Cortex of kidney (tissue), 1 donor: ENCODE data around the gene P2RY2.

Source experiments
- DNase-seq: peaks from one replicate; lab custom pipeline; 2025; lab: John Stamatoyannopoulos, UW

Gene P2RY2

DNA sequence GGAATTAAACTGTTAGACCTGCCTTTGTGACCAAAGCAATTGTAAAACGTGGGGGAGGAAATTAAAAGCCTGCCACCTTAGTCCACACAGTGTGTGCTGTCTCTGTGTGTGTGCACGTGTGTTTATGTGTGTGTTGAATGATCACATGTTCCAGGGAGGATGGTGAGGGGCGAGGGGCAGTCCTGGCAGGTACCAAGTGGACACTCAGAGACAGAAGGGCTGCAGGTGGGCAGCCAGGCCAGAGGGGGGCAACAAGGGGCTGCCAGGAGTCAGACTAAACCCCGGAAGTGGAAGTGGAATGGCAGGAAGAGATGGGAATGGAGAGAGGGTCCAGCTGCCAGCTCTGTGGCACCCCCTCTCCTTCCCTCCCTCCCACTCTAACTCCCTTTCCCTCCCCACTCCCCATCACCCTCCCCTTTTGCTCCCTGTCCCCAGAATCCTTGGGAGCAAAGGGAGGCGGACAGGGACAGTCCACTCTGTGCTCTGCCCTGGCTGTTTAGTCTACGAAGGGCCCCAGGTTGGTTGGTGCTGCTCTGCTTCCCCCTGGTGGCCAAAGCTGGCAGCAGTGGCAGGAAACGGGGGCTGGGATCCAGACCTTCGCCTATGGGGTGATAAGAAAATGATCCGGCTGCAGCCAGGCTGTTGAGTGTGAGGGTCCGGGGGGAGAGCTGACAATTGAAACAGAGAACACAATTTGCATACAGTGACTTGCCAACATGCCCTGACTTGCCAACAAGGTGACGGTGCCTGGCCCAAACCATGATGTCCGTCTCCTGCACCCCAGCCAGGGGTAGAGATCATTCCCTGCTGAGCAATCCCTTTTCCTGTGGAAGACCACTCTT is 24.4 kb downstream of the P2RY2 start:
- DNase-seq: no peak

- no peak for DNase-seq
Observed at GRCh38 chr11:73243093-73243485, 25.0 kb downstream of the P2RY2 start.

- DNase-seq: no peak
Observed at GRCh38 chr11:73244589-73245240, 26.6 kb downstream of the P2RY2 start.

DNA sequence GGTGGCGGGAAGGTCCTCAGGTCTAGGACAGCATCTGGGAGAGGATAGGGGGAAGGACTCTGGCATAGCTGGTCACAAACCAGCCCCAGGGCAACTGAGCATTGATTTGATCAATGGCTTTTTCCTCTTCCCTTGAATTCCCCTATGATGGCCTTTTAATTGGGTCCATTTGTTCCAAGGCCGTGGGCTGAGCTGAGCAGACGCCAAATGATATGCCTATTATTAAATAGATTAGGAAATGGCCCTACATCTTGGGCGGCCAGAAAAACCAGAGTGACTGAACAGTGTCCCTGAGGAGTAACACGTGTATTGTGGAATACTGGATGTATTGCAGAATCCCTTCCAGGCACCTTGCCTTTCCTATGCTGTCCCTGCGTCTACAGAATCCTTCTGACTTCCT is 27.4 kb downstream of the P2RY2 start:
- no peak for DNase-seq

- no peak for DNase-seq
Observed at GRCh38 chr11:73246303-73246702, 28.2 kb downstream of the P2RY2 start.

- no peak for DNase-seq
Observed at GRCh38 chr11:73248526-73249185, 30.6 kb downstream of the P2RY2 start.

DNA sequence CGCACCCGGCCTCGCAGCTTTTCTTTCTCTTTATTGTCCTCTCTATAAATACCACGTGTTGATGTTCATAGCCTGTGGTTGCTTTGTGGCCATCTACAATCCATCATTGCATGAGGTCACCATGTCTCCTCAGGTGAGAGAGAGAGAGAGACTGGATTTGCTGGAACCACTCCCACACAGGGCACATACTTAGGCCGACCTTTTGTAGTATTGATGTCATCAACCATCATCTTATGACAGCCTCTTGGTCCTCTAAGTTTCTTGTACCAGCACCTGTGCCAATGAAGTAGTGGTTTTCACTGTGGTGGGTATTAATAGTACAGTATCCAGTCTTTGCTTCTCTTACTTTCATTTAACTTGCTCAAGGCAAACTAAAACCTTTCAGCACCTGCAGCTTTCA is 31.2 kb downstream of the P2RY2 start:
- DNase-seq: no peak

DNA sequence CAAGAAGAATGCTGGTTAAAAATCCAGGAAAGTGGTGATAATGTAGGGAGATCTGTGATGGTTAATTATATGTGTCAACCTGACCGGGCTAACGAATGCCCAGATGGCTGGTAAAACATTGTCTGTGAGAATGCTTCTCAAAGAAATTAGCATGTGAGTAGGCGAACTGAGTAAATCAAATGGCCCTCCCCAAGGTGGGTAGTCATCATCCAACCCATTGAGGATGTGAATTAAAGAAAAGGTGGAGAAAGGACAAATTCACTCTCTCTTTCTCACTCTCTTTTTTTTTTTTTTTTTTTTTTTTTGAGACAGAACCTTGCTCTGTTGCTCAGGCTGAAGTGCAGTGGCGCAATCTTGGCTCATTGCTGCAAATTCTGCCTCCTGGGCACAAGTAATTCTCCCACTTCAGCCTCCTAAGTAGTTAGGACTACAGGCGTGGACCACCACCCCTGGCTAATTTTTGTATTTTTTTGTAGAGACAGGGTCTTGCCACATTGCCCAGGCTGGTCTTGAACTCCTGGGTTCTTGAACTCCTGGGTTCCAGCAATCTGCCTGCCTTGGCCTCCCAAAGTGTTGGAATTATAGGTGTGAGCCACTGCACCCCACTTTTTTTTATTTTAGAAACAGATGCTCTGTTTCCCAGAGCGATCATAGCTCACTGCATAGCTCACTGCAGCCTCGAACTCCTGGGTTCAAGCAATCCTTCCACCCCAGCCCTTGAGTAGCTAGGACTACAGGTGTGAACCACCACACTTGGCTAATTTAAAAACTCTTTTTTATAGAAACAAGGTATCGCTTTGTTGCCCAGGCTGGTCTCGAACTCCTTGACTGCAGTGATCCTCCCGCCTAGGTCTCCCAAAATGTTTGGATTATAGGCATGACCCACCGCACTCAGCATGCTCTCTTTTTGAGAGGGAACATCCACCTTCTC is 32.0 kb downstream of the P2RY2 start:
- no peak for DNase-seq

DNA sequence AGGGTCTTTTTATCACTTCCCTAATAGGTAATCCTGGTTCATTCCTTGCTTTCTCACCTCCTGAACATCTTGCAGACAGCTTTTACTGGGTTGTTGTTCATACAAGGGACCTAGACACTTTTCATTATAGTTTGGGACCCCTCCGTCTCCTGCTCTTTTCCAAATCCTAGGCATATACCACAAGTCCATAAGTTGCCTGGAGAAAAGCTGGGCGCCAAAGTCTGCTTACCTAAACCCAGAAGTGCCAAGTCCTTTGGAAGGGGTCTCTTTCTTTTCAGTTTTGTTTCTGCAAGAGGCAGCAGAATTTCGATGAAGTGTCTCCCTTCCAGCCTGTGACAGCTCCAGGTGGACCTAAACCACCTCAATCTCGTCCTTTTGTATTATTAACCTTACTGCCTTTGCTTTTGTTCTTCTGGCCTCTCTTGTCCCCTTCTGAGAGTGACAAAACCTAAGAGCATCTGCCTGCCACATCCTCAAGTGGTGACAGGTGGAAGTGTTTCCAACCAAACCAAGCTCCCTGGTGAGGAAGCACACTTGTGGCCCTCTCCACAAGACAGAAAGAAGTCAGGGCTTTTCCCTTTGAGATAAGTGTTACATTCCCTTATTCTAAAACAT is 34.6 kb downstream of the P2RY2 start:
- DNase-seq: no peak

GRCh38 chr11:73257342-73258103 is 39.4 kb downstream of the P2RY2 start:
- no peak for DNase-seq

DNA sequence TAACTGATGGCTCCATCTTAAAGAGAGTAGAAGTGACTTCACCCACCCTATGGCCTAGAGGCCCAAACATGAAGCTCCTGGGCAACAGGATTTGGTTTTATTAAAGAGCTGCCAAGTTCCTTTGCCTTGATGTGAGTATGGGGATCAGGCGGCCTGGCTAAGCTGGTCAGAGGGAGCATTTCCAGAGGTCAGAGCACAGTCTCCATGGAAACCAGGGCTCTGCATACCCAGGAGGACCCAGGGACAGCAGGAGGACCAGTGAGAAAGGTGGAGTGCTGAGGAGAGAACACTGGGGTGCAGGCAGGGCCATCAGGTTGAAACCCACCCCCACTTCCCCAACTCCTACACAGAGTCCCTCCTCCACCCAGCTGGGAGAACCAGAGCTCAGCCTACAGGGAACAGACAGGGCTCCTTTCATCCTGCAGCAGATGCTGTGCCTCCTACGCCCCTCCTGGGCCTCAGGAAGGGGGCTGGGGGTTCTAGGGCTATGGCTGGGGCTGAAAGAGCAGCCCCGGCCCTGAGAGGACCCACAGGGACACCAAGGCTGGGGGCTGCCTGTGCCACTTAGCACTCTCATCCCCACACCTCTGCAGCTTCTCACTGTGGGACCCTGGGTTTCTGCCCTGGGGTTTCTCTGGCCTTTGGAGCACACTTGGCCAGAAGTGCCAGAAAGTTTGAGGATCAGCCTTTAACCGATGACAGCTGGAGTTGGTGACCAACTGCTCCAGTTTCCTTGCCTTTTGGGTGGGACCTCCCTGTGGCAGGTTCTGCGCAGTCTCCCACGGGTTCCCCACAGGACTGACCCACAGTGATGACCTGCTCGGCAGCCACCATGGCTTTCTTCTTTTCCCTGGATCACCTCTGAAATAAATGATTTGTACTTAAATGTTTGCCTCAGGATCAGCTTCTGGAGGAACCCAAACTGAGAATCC is 40.3 kb downstream of the P2RY2 start:
- no peak for DNase-seq

- DNase-seq: no peak
Observed at GRCh38 chr11:73259406-73260126, 41.5 kb downstream of the P2RY2 start.

- DNase-seq: no peak
Observed at GRCh38 chr11:73260127-73260457, 42.0 kb downstream of the P2RY2 start.

- no peak for DNase-seq
Observed at GRCh38 chr11:73262851-73263495, 44.9 kb downstream of the P2RY2 start.

DNA sequence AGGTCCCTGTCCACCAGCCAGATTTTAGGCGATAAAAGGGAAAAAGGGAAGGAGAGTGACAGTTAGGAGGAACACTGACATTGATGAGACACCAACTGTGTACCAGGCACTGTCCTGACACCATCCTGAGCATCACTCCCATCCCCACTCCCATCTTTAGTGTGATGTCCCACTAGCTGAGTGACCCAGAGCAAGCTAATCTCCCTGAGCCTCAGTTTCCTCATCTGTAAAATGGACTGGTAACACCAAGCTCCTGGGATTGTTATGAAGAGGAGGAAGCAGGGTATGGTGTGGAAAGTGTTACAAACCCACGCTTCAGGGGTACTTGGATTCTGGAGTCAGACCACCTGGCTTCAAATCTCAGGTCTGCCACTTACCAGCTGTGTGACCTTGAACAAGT is 45.6 kb downstream of the P2RY2 start:
- no peak for DNase-seq

DNA sequence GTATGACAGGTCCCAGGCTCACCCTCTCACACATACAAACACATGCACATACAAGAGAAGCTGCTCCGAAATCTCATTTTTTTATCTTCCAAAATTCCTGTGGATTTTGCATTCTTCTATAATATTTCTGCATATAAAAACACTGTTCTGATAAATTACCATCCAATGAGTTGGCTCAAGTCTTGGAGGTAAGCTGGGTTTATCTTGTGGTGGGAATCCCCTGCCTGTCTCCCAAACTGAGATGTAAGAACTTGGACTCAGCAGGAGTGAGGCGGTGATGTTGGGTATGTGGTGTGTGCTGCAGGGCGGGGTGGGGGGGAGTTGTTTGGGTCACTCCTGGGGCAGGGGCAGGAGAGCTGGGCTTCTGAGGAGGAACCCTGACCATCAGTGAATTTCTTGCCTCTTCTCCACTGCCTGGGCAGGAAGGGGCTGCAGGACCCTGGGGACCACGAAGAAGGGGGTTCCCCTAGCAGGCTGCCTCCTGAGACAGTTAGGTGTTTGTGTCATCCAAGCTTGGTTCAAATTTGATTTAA is 47.3 kb downstream of the P2RY2 start:
- no peak for DNase-seq

- no peak for DNase-seq
Observed at GRCh38 chr11:73265853-73266645, 48.0 kb downstream of the P2RY2 start.

GRCh38 chr11:73266646-73267020 is 48.6 kb downstream of the P2RY2 start:
- DNase-seq: no peak
